CD14-positive monocyte (primary cell): Measurements from ENCODE around the gene PDZK1IP1. TPM values are rescaled to one million over a fixed set of nuclear protein-coding genes. Genes with fewer than 3 reads are reported as not detected.

Source experiments
- DNase-seq, 3 donors: peaks; one replicate each; pipeline ENCODE4 v3.0.0-alpha.2; 2011 to 2022
- H2AFZ ChIP-seq: 2 replicates; pipeline ENCODE4 v1.6.0; 2012; ENCODE audit warnings: mild to moderate bottlenecking, low read depth, low read length, inconsistent platforms; ENCODE audit not compliant: insufficient read depth, poor library complexity, severe bottlenecking
- H3K27ac ChIP-seq, 2 donors: 1 replicate in 1 of 2; 2 replicates in 1 of 2; pipeline ENCODE4 v1.5.1; 2012 to 2013; ENCODE audit warnings: low read length in 2 of 2, control low read depth in 1 of 2, inconsistent platforms in 1 of 2, low read depth in 1 of 2, mild to moderate bottlenecking in 1 of 2
- H3K27me3 ChIP-seq, 2 donors: one replicate each; pipeline versions ENCODE4 v1.6.0 to v1.6.1; 2011 to 2013; ENCODE audit warnings: low read length in 2 of 2; ENCODE audit not compliant: control insufficient read depth in 2 of 2, insufficient read depth in 2 of 2
- H3K36me3 ChIP-seq, 2 donors: replicated peaks in 1 of 2; 1 replicate in 1 of 2; 2 replicates in 1 of 2; pipeline versions ENCODE4 v1.5.1 to v1.6.1; 2012 to 2013; ENCODE audit warnings: low read length in 2 of 2, control low read depth in 1 of 2, inconsistent platforms in 1 of 2, mild to moderate bottlenecking in 1 of 2; ENCODE audit not compliant: insufficient read depth in 2 of 2, control insufficient read depth in 1 of 2
- H3K4me1 ChIP-seq, 2 donors: 1 replicate in 1 of 2; 2 replicates in 1 of 2; pipeline versions ENCODE4 v1.5.1 to v1.6.1; 2012 to 2013; ENCODE audit warnings: low read length in 2 of 2, control low read depth in 1 of 2, inconsistent platforms in 1 of 2, mild to moderate bottlenecking in 1 of 2, moderate library complexity in 1 of 2; ENCODE audit not compliant: insufficient read depth in 2 of 2, control insufficient read depth in 1 of 2
- H3K4me2 ChIP-seq: replicated peaks from 2 replicates; pipeline ENCODE3; 2012; ENCODE audit warnings: low read length, moderate library complexity, mild to moderate bottlenecking; ENCODE audit not compliant: poor library complexity, severe bottlenecking; ENCODE audit errors: extremely low read depth
- H3K4me3 ChIP-seq, 3 experiments: fragments of 200-600 bp in 1 of 3; sonication (generic) in 1 of 3; replicated peaks in 1 of 3; 1 replicate in 2 of 3; 2 replicates in 1 of 3; pipeline ENCODE4 v1.5.1; 2011 to 2013; ENCODE audit warnings: low read length in 3 of 3, mild to moderate bottlenecking in 3 of 3, control low read depth in 2 of 3, low read depth in 2 of 3, inconsistent platforms in 1 of 3, moderate library complexity in 1 of 3
- H3K79me2 ChIP-seq: 2 replicates; pipeline ENCODE4 v1.6.0; 2012; ENCODE audit warnings: mild to moderate bottlenecking, control low read depth, inconsistent platforms, low read length, moderate library complexity; ENCODE audit not compliant: insufficient read depth
- H3K9ac ChIP-seq: 2 replicates; pipeline ENCODE4 v1.6.0; 2017; ENCODE audit warnings: low read length, mild to moderate bottlenecking; ENCODE audit not compliant: insufficient read depth, poor library complexity, severe bottlenecking
- H3K9me3 ChIP-seq, 2 donors: replicated peaks in 1 of 2; 1 replicate in 1 of 2; 2 replicates in 1 of 2; pipeline versions ENCODE4 v1.5.1 to v1.6.1; 2012 to 2013; ENCODE audit warnings: low read length in 2 of 2, control low read depth in 1 of 2; ENCODE audit not compliant: control insufficient read depth in 1 of 2, insufficient read depth in 1 of 2
- H4K20me1 ChIP-seq: 2 replicates; pipeline ENCODE4 v1.6.0; 2012; ENCODE audit warnings: mild to moderate bottlenecking, low read length, control low read depth, moderate library complexity; ENCODE audit not compliant: insufficient read depth
- H3K27ac Mint-ChIP-seq, 7 donors: one replicate each; pipeline ENCODE4 v1.8.0; 2020; ENCODE audit warnings: mild to moderate bottlenecking in 7 of 7, mixed read lengths in 7 of 7, moderate library complexity in 6 of 7, inconsistent platforms in 2 of 7
- H3K27me3 Mint-ChIP-seq, 3 donors: one replicate each; pipeline ENCODE4 v1.8.0; 2021 to 2022; ENCODE audit warnings: low read depth in 3 of 3, mild to moderate bottlenecking in 3 of 3, mixed read lengths in 3 of 3, moderate library complexity in 3 of 3, inconsistent platforms in 1 of 3
- H3K36me3 Mint-ChIP-seq, 2 donors: one replicate each; pipeline ENCODE4 v1.8.0; 2020; ENCODE audit warnings: mixed read lengths in 2 of 2, inconsistent platforms in 1 of 2, mild to moderate bottlenecking in 1 of 2
- H3K4me1 Mint-ChIP-seq: one replicate; pipeline ENCODE4 v1.8.0; 2020; ENCODE audit warnings: mild to moderate bottlenecking, mixed read lengths
- H3K4me3 Mint-ChIP-seq, 2 donors: one replicate each; pipeline ENCODE4 v1.8.0; 2020; ENCODE audit warnings: mild to moderate bottlenecking in 2 of 2, mixed read lengths in 2 of 2, moderate library complexity in 1 of 2
- H3K9me3 Mint-ChIP-seq, 7 donors: one replicate each; pipeline ENCODE4 v1.8.0; 2020 to 2022; ENCODE audit warnings: mixed read lengths in 7 of 7, mild to moderate bottlenecking in 6 of 7, moderate library complexity in 6 of 7, inconsistent platforms in 2 of 7
- CTCF ChIP-seq: fragments of 200-600 bp; IDR thresholded peaks from one replicate; pipeline ENCODE4 v1.8.0; 2022; ENCODE audit warnings: antibody characterized with exemption, mild to moderate bottlenecking
- WGBS: methylation state at CpG from one replicate; pipeline ENCODE4 v1.1.5; 2013; ENCODE audit warnings: missing lambda C conversion rate; ENCODE audit not compliant: insufficient coverage; 5-methylcytosine and 5-hydroxymethylcytosine counted together
- intact Hi-C, 2 donors: fragments of 100-400 bp; cut with micrococcal nuclease; formaldehyde crosslinking; loops; one replicate each; pipeline versions ENCODE4 v1.15.0 to v1.15.1; 2023
- polyA plus RNA-seq, 3 donors: library from polyadenylated mRNA; depleted of rRNA in 1 of 3; unstranded in 2 of 3; stranded (reverse) in 1 of 3; fragments of 300-500 nt in 2 of 3; fragments of >200 nt in 1 of 3; fragmentation: Illumina TruSeq in 2 of 3; gene quantifications; 1 replicate in 2 of 3; 2 replicates in 1 of 3; pipeline ENCODE4 v1.2.3, GENCODE V29; 2012 to 2021

PDZK1IP1 gene
- polyA plus RNA-seq, 3 donors = 1.4 TPM; not detected in 2

GRCh38 chr1:47174656-47175020 is 15.2 kb downstream of the PDZK1IP1 start:
- H3K27ac Mint-ChIP-seq = no peak overlapping the region
- H3K4me1 Mint-ChIP-seq = peaks cover 11% of the 10 kb centered on the region
- DNase-seq = no peak
- H3K36me3 Mint-ChIP-seq = no peaks in the 10 kb centered on the region
- intact Hi-C loops = no loop called here
- no peaks in the 10 kb centered on the region for H4K20me1 ChIP-seq
- H3K27me3 ChIP-seq = peaks cover 0 to under 1% of the 10 kb centered on the region in 2 donors
- no peak overlapping the region for H3K9ac ChIP-seq
- H3K27ac ChIP-seq = no peak overlapping the region
- H3K27me3 Mint-ChIP-seq = peaks cover 4 to 9% (median 7%) of the 10 kb centered on the region in 3 donors
- no peak overlapping the region for H3K4me3 ChIP-seq
- H3K9me3 ChIP-seq = no peaks in the 10 kb centered on the region
- H3K4me1 ChIP-seq = peaks cover 6 to 9% of the 10 kb centered on the region in 2 donors
- TF ChIP-seq CTCF = no peak
- no peak overlapping the region for H2AFZ ChIP-seq
- no peaks in the 10 kb centered on the region for H3K79me2 ChIP-seq
- no peak overlapping the region for H3K4me3 Mint-ChIP-seq
- peaks cover 0 to 5% (median 1%) of the 10 kb centered on the region in 7 donors for H3K9me3 Mint-ChIP-seq
- H3K4me2 ChIP-seq = no peak overlapping the region
- no peaks in the 10 kb centered on the region for H3K36me3 ChIP-seq

GRCh38 chr1:47172782-47173181 is 17.1 kb downstream of the PDZK1IP1 start:
- no peaks in the 10 kb centered on the region for H3K36me3 Mint-ChIP-seq
- no peak overlapping the region for H2AFZ ChIP-seq
- H3K4me3 ChIP-seq = no peak overlapping the region
- no peak overlapping the region for H3K27ac ChIP-seq
- H4K20me1 ChIP-seq = no peaks in the 10 kb centered on the region
- DNase-seq = no peak
- no peak overlapping the region for H3K4me3 Mint-ChIP-seq
- H3K36me3 ChIP-seq = no peaks in the 10 kb centered on the region
- no peak for TF ChIP-seq CTCF
- no peak overlapping the region for H3K27ac Mint-ChIP-seq
- no peaks in the 10 kb centered on the region for H3K9me3 ChIP-seq
- peaks cover 4% of the 10 kb centered on the region for H3K4me1 Mint-ChIP-seq
- H3K27me3 Mint-ChIP-seq = peaks cover 3 to 6% (median 4%) of the 10 kb centered on the region in 3 donors
- no peak overlapping the region for H3K9ac ChIP-seq
- no peak overlapping the region for H3K4me2 ChIP-seq
- H3K4me1 ChIP-seq = no peaks in the 10 kb centered on the region
- H3K27me3 ChIP-seq = no peaks in the 10 kb centered on the region
- peaks cover 0 to 5% (median 2%) of the 10 kb centered on the region in 7 donors for H3K9me3 Mint-ChIP-seq
- intact Hi-C loops = no loop called here
- 100% methylated on average over 3 of the region's 5 CpGs for WGBS
- no peaks in the 10 kb centered on the region for H3K79me2 ChIP-seq
